ENCODE data around the gene FAM53C. TPM values are rescaled to one million over a fixed set of nuclear protein-coding genes. Genes with fewer than 3 reads are reported as not detected.
"Not testable (repeated sequence)": the region's sequence is repeated elsewhere in the genome, so short reads cannot be mapped to it uniquely, and the experiment has no call there.

The FAM53C gene
- total RNA-seq, 1 experiment from 2014 or later, result 38.9 TPM

DNA sequence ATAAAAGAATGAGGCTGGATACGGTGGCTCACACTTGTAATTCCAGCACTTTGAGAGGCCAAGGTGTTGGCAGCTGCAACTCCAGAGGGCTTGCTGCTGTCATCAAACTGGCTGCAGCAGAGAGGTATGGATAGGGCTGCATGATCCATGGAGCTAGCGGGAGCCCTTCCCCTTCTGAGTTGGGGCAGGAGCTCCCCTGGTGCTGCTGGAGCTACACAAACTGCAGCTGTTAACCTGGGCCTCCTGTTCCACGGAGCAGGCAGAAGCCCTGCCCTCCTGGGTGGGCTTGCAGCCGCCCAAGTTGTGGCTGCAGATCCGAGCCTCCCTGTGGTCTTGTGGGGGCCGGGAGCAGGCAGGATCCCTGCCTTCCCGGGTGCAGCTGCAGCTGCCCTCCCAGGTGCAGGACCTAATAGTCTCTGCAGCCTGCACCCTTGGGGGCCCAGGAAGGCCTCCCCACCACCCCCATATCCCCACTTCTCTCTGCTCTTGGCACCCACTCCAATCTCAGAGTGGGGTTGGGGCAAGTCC lies 22.3 kb upstream of the FAM53C start:
- intact Hi-C loops (cut with micrococcal nuclease), result no loop called here
- H3K36me3 Mint-ChIP-seq (ENCODE audit: insufficient read depth, unreplicated experiment), result peaks cover 7% of the 10 kb centered on the region
- TF ChIP-seq, protein P1, sequence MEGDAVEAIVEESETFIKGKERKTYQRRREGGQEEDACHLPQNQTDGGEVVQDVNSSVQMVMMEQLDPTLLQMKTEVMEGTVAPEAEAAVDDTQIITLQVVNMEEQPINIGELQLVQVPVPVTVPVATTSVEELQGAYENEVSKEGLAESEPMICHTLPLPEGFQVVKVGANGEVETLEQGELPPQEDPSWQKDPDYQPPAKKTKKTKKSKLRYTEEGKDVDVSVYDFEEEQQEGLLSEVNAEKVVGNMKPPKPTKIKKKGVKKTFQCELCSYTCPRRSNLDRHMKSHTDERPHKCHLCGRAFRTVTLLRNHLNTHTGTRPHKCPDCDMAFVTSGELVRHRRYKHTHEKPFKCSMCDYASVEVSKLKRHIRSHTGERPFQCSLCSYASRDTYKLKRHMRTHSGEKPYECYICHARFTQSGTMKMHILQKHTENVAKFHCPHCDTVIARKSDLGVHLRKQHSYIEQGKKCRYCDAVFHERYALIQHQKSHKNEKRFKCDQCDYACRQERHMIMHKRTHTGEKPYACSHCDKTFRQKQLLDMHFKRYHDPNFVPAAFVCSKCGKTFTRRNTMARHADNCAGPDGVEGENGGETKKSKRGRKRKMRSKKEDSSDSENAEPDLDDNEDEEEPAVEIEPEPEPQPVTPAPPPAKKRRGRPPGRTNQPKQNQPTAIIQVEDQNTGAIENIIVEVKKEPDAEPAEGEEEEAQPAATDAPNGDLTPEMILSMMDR (IDR thresholded peaks at IDR 0.05; ENCODE audit: unreplicated experiment), result no peak
- H3K4me3 Mint-ChIP-seq (ENCODE audit: unreplicated experiment), result no peak overlapping the region
- no peak for DNase-seq (ENCODE audit: unreplicated experiment)
- H3K4me1 Mint-ChIP-seq (ENCODE audit: insufficient read depth, unreplicated experiment), result no peaks in the 10 kb centered on the region
- POLR2A ChIA-PET, result no interaction called here
- no peak overlapping the region for H3K27ac Mint-ChIP-seq (ENCODE audit: low read depth, unreplicated experiment)
- BruUV-seq (replicated peaks), result no TSS peak
- CTCF ChIA-PET, result interaction anchor here (0.7 to 1.2 kb wide), 3 partner anchors 10 to 37 kb away, joined by 3 to 4 read pairs (median 3); partner anchors contain the start of gene KDM3B
- no peaks in the 10 kb centered on the region for H3K27me3 Mint-ChIP-seq (ENCODE audit: insufficient read depth, unreplicated experiment)
- no peaks in the 10 kb centered on the region for H3K9me3 Mint-ChIP-seq (ENCODE audit: unreplicated experiment)

DNA sequence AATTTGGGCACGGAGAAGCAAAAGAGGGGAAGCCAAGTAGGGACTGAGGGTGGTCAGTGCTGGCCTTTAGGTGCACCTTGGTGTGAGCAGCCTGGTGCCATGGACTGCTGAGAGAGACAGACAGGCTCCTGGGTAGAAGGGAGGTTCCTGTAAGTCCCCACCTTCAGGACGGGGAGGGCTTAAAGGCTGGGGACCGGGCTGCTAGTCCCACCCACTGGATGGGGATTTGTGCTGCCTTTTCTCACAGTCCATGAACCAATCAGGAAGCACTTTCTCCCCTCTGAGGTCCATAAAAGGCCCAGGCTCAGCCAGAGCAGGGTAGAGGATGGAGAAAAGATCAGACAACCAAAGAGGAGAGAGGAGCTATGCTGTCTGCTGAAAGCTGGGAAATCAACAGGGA lies 21.7 kb upstream of the FAM53C start:
- no TSS peak for BruUV-seq (replicated peaks)
- no peaks in the 10 kb centered on the region for H3K4me1 Mint-ChIP-seq (ENCODE audit: insufficient read depth, unreplicated experiment)
- H3K27me3 Mint-ChIP-seq (ENCODE audit: insufficient read depth, unreplicated experiment), result no peaks in the 10 kb centered on the region
- intact Hi-C loops (cut with micrococcal nuclease), result no loop called here
- DNase-seq (ENCODE audit: unreplicated experiment), result no peak
- CTCF ChIA-PET, result interaction anchor here (0.7 to 2.7 kb wide), 6 partner anchors 9 to 182 kb away, joined by 3 to 17 read pairs (median 3); partner anchors contain the start of gene KDM3B
- POLR2A ChIA-PET, result interaction anchor here (0.6 to 1.9 kb wide), 4 partner anchors 14 to 21 kb away, joined by 3 to 7 read pairs (median 4); partner anchors contain the start of genes CDC25C and FAM53C
- peaks cover 7% of the 10 kb centered on the region for H3K36me3 Mint-ChIP-seq (ENCODE audit: insufficient read depth, unreplicated experiment)
- H3K4me3 Mint-ChIP-seq (ENCODE audit: unreplicated experiment), result no peak overlapping the region
- TF ChIP-seq, protein P1 (IDR thresholded peaks at IDR 0.05; ENCODE audit: unreplicated experiment), result no peak
- H3K27ac Mint-ChIP-seq (ENCODE audit: low read depth, unreplicated experiment), result no peak overlapping the region
- H3K9me3 Mint-ChIP-seq (ENCODE audit: unreplicated experiment), result no peaks in the 10 kb centered on the region

GRCh38 chr5:138318211-138318610 lies 19.9 kb upstream of the FAM53C start:
- BruUV-seq (replicated peaks); H3K27ac Mint-ChIP-seq (ENCODE audit: low read depth, unreplicated experiment); intact Hi-C loops (cut with micrococcal nuclease); H3K27me3 Mint-ChIP-seq (ENCODE audit: insufficient read depth, unreplicated experiment); H3K9me3 Mint-ChIP-seq (ENCODE audit: unreplicated experiment); H3K4me1 Mint-ChIP-seq (ENCODE audit: insufficient read depth, unreplicated experiment); H3K36me3 Mint-ChIP-seq (ENCODE audit: insufficient read depth, unreplicated experiment); DNase-seq (ENCODE audit: unreplicated experiment); H3K4me3 Mint-ChIP-seq (ENCODE audit: unreplicated experiment): not testable (repeated sequence)
- ChIA-PET CTCF (interaction anchor here (0.9 to 2.7 kb wide), 2 partner anchors 35 to 94 kb away, joined by 4 to 17 read pairs; partner anchors contain the start of gene KDM3B), POLR2A (interaction anchor here (1.9 kb wide), 1 partner anchor 19 kb away, joined by 7 read pairs; the partner anchor contains the start of gene FAM53C)

DNA sequence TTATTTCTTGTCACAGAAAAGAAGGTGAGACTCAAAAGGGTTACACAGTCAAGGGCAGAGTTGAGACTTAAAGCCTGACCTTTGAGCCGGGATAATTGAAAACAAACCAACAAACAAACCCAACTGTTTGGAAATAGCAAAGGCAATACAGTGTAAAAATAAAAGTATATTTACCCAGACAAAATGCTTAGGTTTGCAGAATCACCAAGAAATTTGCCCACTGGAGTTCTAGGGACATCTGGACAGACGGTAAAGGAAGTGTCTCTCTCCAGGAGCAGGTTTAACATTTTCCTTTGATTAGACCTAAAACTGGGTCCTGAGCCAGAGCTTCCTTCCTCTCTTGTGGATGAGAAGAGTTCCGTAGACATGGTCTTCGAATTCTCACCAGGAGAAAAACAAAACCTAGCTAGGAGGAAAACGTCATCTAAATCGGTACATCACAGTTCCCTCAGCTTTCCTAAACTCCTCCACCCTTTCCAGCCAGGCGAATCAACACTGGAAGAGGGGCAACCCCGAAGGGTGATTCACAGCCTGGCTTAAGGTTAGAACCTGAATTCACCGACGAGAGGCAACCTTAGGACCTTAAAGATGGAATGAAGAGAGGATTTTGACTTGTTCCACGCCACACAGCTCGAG lies 7.1 kb upstream of the FAM53C start:
- Mint-ChIP-seq H3K9me3 (ENCODE audit: unreplicated experiment) (no peaks in the 10 kb centered on the region), H3K4me3 (ENCODE audit: unreplicated experiment) (peak overlapping the region; percentile 94), H3K27ac (ENCODE audit: low read depth, unreplicated experiment) (peak overlapping the region; percentile 87), H3K27me3 (ENCODE audit: insufficient read depth, unreplicated experiment) (no peaks in the 10 kb centered on the region), H3K36me3 (ENCODE audit: insufficient read depth, unreplicated experiment) (peaks cover 9% of the 10 kb centered on the region), H3K4me1 (ENCODE audit: insufficient read depth, unreplicated experiment) (peaks cover 35% of the 10 kb centered on the region)
- CTCF ChIA-PET, result interaction anchor here (0.5 to 13.7 kb wide), 9 partner anchors 10 to 579 kb away, joined by 3 to 323 read pairs (median 3); partner anchors contain the start of genes BRD8, KDM3B and KIF20A
- intact Hi-C loops (cut with micrococcal nuclease), result loop anchor here (10.0 kb wide), 1 partner anchor 214 kb away; the partner anchor contains the start of gene ETF1
- POLR2A ChIA-PET, result interaction anchor here (0.6 to 13.3 kb wide), 18 partner anchors 8 to 896 kb away, joined by 3 to 395 read pairs (median 4); partner anchors contain the start of genes BRD8, CDC23, EGR1 and ETF1
- peak; percentile 53 for DNase-seq (ENCODE audit: unreplicated experiment)
- TSS peak; percentile 68 for BruUV-seq (replicated peaks)
- TF ChIP-seq, protein P1 (IDR thresholded peaks at IDR 0.05; ENCODE audit: unreplicated experiment), result no peak
